Caco-2 (cell line): Measurements from ENCODE around the gene SYNGR3. TPM values are rescaled to one million over a fixed set of nuclear protein-coding genes. Genes with fewer than 3 reads are reported as not detected.
A peak's percentile ranks its signal among the peaks of the same experiment; 100 is the strongest.

Experiments
- BruUV-seq: library from RNA; stranded (reverse); fragments of 400-500 nt; replicated peaks from 2 replicates; lab custom pipeline; 2021; lab: Mats Ljungman, UMichigan
- CTCF ChIA-PET: fragments of 300-600 bp; sonication (Branson Sonifier 250); formaldehyde crosslinking; loops from one replicate; lab custom pipeline; 2022; ENCODE audit warnings: antibody characterized with exemption; lab: Charles Lee
- POLR2A ChIA-PET: fragments of 300-600 bp; sonication (Branson Sonifier 250); formaldehyde crosslinking; loops from one replicate; lab custom pipeline; 2022; ENCODE audit warnings: antibody characterized with exemption; lab: Charles Lee
- DNase-seq, 2 experiments: peaks; one replicate each; pipeline versions ENCODE4 v3.0.0 to v3.0.0-alpha.2; 2020 to 2022
- H3K27me3 ChIP-seq: replicated peaks from 2 replicates; pipeline ENCODE4 v1.6.0; 2011; ENCODE audit warnings: low read length; ENCODE audit not compliant: control insufficient read depth, insufficient read depth
- H3K36me3 ChIP-seq: 2 replicates; pipeline ENCODE4 v1.5.1; 2011; ENCODE audit warnings: low read length; ENCODE audit not compliant: control insufficient read depth, insufficient read depth
- H3K4me1 ChIP-seq: fragments of 250-450 bp; sonication (Bioruptor Pico); 2 replicates; pipeline ENCODE4 v1.5.1; 2020; ENCODE audit warnings: mild to moderate bottlenecking
- H3K4me3 ChIP-seq: 2 replicates; pipeline ENCODE4 v1.5.1; 2011; ENCODE audit warnings: low read depth, mild to moderate bottlenecking, control low read depth, low read length
- H3K9me3 ChIP-seq: fragments of 250-450 bp; sonication (Bioruptor Pico); 2 replicates; pipeline ENCODE4 v1.5.1; 2020; ENCODE audit warnings: mild to moderate bottlenecking, moderate library complexity
- H3K27ac Mint-ChIP-seq: one replicate; pipeline ENCODE4 v1.8.0; 2022; ENCODE audit warnings: mixed read lengths; ENCODE audit not compliant: unreplicated experiment
- H3K27me3 Mint-ChIP-seq: one replicate; pipeline ENCODE4 v1.8.0; 2022; ENCODE audit warnings: mixed read lengths; ENCODE audit not compliant: insufficient read depth, unreplicated experiment
- H3K36me3 Mint-ChIP-seq: one replicate; pipeline ENCODE4 v1.8.0; 2022; ENCODE audit warnings: mild to moderate bottlenecking, mixed read lengths; ENCODE audit not compliant: insufficient read depth, unreplicated experiment
- H3K4me1 Mint-ChIP-seq: one replicate; pipeline ENCODE4 v1.8.0; 2022; ENCODE audit warnings: low read depth, mixed read lengths; ENCODE audit not compliant: unreplicated experiment
- H3K4me3 Mint-ChIP-seq: one replicate; pipeline ENCODE4 v1.8.0; 2022; ENCODE audit warnings: mild to moderate bottlenecking, moderate library complexity, mixed read lengths; ENCODE audit not compliant: unreplicated experiment
- H3K9me3 Mint-ChIP-seq: one replicate; pipeline ENCODE4 v1.8.0; 2022; ENCODE audit warnings: mixed read lengths; ENCODE audit not compliant: unreplicated experiment
- intact Hi-C: fragments of 100-400 bp; cut with micrococcal nuclease; formaldehyde crosslinking; loops from one replicate; pipeline ENCODE4 v1.10.0; 2022; ENCODE audit not compliant: unreplicated experiment
- total RNA-seq: library from RNA; stranded (reverse); gene quantifications from 2 replicates; pipeline ENCODE4 v1.2.3, GENCODE V29; 2022
- TF ChIP-seq, protein P1 (sequence below), 2 experiments: fragments of 200-600 bp in 1 of 2; IDR thresholded peaks; 1 replicate in 1 of 2; 2 replicates in 1 of 2; pipeline versions ENCODE4 v1.5.1 to v1.8.0; 2011 to 2022; ENCODE audit warnings: antibody characterized with exemption in 1 of 2, control low read depth in 1 of 2, inconsistent platforms in 1 of 2, low read depth in 1 of 2, low read length in 1 of 2, mild to moderate bottlenecking in 1 of 2, moderate library complexity in 1 of 2; ENCODE audit not compliant: insufficient read depth in 1 of 2, severe bottlenecking in 1 of 2, unreplicated experiment in 1 of 2

Gene SYNGR3
- total RNA-seq, 1 experiment from 2014 or later, result 2.9 TPM

DNA sequence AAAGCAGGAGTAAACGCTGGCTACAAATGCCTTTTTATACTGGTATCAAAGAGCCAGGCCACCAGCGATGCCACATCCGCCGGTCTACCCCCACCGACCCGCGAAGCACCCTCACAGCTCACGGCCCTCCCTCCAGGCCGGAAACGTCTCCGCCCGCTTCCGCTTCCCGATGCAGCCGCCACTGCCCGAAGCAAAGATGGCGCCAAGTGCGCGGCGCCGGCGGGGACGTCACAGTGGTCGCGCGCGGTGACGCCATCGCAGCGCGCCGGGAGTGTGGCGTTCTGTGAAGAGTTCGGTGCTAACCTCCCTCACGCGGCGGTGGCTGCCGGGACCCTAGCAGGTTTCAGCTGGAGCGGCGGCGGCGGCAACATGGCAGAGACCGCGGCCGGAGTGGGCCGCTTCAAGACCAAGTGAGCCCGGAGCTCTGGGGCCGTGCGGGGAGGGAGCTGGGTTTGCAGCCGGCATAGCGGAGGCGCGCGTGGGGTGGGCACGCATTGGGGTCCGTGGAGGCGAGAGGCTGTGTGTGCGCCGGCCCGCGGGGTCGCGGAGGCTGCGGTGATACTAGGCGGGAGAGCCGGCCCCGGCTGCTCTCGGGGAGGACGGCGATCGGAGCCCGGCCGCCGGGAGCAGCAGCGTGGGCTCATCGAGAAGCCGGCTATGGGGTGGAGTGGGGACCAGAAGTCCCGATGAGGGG, 17.8 kb upstream of the SYNGR3 start, which contains the start of gene TBL3:
TSS of gene TBL3 (plus strand) at position 258 of the 694 bp plus-strand sequence. CDS start at position 370, 112 bp downstream.
- Mint-ChIP-seq H3K4me1 (peaks cover 9% of the 10 kb centered on the region), H3K4me3 (peak within 1 kb of the TSS; percentile 80), H3K9me3 (no peaks in the 10 kb centered on the region), H3K27me3 (no peaks in the 10 kb centered on the region), H3K27ac (peak within 1 kb of the TSS; percentile 83), H3K36me3 (peaks cover 26% of the 10 kb centered on the region)
- CTCF ChIA-PET, result interaction anchor here (0.6 to 1.1 kb wide), 3 partner anchors 10 to 119 kb away, joined by 3 to 4 read pairs (median 3); partner anchors contain the start of gene GFER
- DNase-seq, result peak; percentile 92 to 94
- TF ChIP-seq, protein P1, sequence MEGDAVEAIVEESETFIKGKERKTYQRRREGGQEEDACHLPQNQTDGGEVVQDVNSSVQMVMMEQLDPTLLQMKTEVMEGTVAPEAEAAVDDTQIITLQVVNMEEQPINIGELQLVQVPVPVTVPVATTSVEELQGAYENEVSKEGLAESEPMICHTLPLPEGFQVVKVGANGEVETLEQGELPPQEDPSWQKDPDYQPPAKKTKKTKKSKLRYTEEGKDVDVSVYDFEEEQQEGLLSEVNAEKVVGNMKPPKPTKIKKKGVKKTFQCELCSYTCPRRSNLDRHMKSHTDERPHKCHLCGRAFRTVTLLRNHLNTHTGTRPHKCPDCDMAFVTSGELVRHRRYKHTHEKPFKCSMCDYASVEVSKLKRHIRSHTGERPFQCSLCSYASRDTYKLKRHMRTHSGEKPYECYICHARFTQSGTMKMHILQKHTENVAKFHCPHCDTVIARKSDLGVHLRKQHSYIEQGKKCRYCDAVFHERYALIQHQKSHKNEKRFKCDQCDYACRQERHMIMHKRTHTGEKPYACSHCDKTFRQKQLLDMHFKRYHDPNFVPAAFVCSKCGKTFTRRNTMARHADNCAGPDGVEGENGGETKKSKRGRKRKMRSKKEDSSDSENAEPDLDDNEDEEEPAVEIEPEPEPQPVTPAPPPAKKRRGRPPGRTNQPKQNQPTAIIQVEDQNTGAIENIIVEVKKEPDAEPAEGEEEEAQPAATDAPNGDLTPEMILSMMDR (IDR thresholded peaks at IDR 0.05; ENCODE audit: insufficient read depth in 1 of 2, low read depth in 1 of 2, low read length in 1 of 2, severe bottlenecking in 1 of 2, unreplicated experiment in 1 of 2), result no peak
- Histone ChIP-seq H3K4me1 (no peaks in the 10 kb centered on the region), H3K4me3 (peak within 1 kb of the TSS; percentile 99), H3K27me3 (no peaks in the 10 kb centered on the region), H3K36me3 (no peaks in the 10 kb centered on the region; the same call in 1 of the 2 replicates), H3K9me3 (no peaks in the 10 kb centered on the region)
- intact Hi-C loops, result no loop called here
- POLR2A ChIA-PET, result interaction anchor here (0.6 to 1.2 kb wide), 5 partner anchors 9 to 184 kb away, joined by 3 to 13 read pairs (median 3); partner anchors contain the start of genes GFER, NOXO1 and TRAF7
- BruUV-seq, result no TSS peak

DNA sequence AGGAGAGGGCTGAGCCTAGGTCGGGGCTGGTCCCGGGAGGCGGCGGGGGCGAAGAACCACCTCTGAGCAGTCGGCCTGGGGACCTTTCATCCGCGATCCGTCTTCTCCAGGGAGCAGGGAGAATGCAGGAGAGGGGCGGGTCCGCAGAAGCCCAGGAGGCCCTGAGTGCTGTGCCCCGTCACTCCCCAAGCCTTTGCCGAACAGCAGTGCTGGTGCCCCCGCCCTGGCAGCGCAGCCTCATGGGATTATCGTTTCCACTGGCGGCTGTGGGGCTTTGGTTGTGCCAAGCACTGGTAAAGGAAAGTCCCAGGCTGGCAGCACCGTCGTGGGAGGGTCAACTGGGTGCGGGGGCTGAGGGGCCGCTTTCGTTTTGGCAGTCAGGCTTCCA, 17.3 kb upstream of the SYNGR3 start:
- Mint-ChIP-seq H3K27me3 (no peaks in the 10 kb centered on the region), H3K36me3 (peaks cover 26% of the 10 kb centered on the region), H3K9me3 (no peaks in the 10 kb centered on the region), H3K4me3 (peak overlapping the region; percentile 80), H3K4me1 (peaks cover 9% of the 10 kb centered on the region), H3K27ac (peak overlapping the region; percentile 15)
- DNase-seq, result peak in 1 of 2 experiments; percentile 24
- Histone ChIP-seq H3K36me3 (no peaks in the 10 kb centered on the region; the same call in 1 of the 2 replicates), H3K27me3 (no peaks in the 10 kb centered on the region), H3K4me1 (no peaks in the 10 kb centered on the region), H3K9me3 (no peaks in the 10 kb centered on the region), H3K4me3 (peak overlapping the region; percentile 99)
- ChIA-PET CTCF (no interaction called here), POLR2A (interaction anchor here (0.7 kb wide), 1 partner anchor 8 kb away, joined by 3 read pairs; the partner anchor contains the start of gene NOXO1)
- intact Hi-C loops, result no loop called here
- TF ChIP-seq, protein P1 (IDR thresholded peaks at IDR 0.05; ENCODE audit: insufficient read depth in 1 of 2, low read depth in 1 of 2, low read length in 1 of 2, severe bottlenecking in 1 of 2, unreplicated experiment in 1 of 2), result no peak
- TSS peak; percentile 36 for BruUV-seq

DNA sequence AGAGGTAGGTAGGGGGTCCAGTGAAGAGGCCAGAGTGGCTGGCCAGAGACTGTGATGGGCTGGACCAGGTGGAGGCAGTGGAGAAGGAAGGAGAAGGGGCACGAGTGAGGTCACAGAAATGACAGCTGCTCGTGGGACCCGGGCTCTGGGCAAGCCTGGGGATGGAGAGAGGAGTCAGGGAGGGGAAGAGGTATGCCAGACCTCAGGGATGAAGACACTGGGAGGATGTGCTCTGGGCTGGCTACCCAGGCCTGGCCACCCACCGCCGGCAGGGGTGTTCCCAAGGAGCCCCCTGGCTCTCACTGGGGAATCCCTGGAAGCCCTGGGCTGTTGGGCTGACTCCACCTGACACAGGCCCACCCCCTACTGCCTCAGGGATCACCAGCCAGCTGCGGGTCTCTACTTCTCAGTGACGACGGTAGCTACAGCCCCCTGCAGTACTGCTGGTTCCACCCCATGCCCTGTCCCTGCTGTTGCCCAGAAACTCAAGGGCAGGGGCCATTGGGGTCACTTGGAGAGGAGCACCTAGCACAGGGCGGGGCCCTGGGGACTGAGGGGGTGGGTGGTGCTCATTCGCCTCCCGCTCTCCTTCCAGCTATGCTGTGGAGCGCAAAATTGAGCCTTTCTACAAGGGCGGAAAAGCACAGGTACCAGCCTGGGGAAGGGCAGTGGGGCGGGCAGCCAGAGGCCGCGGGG, 16.2 kb upstream of the SYNGR3 start:
- TF ChIP-seq, protein P1 (IDR thresholded peaks at IDR 0.05; ENCODE audit: insufficient read depth in 1 of 2, low read depth in 1 of 2, low read length in 1 of 2, severe bottlenecking in 1 of 2, unreplicated experiment in 1 of 2), result no peak
- Mint-ChIP-seq H3K4me1 (peaks cover 9% of the 10 kb centered on the region), H3K36me3 (peaks cover 26% of the 10 kb centered on the region), H3K27me3 (no peaks in the 10 kb centered on the region), H3K9me3 (no peaks in the 10 kb centered on the region), H3K27ac (no peak overlapping the region), H3K4me3 (no peak overlapping the region)
- intact Hi-C loops, result no loop called here
- no peaks in the 10 kb centered on the region; the same call in 1 of the 2 replicates for H3K36me3 ChIP-seq
- no TSS peak for BruUV-seq
- H3K27me3 ChIP-seq, result no peaks in the 10 kb centered on the region
- no peak for DNase-seq
- H3K4me1 ChIP-seq, result no peaks in the 10 kb centered on the region
- ChIA-PET CTCF (no interaction called here), POLR2A (no interaction called here)
- H3K9me3 ChIP-seq, result no peaks in the 10 kb centered on the region
- H3K4me3 ChIP-seq, result no peak overlapping the region
